Measurements from ENCODE around the gene ZIC3.
"Not testable (repeated sequence)": the region's sequence is repeated elsewhere in the genome, so short reads cannot be mapped to it uniquely, and the experiment has no call there.

Gene ZIC3

DNA sequence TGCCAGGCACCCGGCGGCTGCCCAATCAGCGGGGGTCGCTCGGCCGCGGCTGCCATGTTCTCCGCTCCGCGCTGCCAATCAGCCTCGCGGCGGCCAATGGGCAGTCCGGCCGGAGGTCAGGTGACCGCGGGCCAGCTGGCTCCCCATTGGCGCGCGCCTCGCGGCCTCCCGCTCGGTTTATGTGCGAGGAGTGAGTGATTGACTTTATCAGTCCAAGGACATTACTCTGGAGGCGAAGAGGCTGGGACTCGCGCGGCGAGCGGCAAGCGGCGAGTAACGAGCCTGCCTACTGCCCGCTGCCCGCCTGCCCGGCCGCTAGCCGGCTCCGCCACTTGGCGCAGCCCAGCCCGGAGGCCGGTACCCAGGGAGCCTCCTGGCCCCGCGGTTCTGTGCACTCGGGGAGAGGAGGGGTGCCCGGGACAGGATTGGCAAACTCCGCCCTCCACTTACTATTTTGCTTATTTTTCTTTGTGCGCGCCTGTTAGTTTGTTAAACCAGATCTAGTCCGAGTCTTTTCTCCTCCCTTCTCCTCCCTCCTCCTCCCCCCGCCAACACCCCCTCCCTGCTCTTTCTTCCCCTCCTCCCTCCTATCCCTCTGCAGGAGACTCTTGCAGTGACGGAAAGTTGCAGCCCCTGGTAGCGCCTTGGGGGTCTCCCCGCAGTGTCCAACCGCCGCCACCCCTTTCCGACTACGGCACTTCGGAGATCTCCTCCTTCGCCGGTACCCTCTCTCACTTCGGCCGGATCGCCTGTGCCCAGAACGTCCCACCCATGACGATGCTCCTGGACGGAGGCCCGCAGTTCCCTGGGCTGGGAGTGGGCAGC, at the start of gene ZIC3:
TSS of gene ZIC3 (plus strand) at position 207 of the 825 bp plus-strand sequence. CDS start at position 772, 565 bp downstream.
- DNase-seq: peak; percentile 94

DNA sequence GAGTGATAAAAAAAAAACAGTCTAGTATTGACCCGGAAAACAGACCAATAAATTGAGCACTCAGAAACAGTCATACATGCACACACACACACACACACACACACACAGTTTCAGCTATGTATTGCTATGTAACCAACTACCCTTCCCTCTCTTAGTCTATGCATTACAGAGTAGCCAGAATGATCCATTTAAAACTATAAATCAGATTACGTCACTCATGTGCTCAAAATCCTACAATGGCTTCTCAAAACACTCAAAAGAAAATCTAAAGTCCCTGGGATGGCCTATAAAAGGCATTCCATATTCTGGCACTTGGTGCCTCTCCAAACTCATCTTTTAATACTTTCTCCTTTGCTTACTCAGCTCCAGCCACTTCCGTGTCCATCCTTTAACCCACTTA, 46.5 kb upstream of the ZIC3 start:
- no peak for DNase-seq

DNA sequence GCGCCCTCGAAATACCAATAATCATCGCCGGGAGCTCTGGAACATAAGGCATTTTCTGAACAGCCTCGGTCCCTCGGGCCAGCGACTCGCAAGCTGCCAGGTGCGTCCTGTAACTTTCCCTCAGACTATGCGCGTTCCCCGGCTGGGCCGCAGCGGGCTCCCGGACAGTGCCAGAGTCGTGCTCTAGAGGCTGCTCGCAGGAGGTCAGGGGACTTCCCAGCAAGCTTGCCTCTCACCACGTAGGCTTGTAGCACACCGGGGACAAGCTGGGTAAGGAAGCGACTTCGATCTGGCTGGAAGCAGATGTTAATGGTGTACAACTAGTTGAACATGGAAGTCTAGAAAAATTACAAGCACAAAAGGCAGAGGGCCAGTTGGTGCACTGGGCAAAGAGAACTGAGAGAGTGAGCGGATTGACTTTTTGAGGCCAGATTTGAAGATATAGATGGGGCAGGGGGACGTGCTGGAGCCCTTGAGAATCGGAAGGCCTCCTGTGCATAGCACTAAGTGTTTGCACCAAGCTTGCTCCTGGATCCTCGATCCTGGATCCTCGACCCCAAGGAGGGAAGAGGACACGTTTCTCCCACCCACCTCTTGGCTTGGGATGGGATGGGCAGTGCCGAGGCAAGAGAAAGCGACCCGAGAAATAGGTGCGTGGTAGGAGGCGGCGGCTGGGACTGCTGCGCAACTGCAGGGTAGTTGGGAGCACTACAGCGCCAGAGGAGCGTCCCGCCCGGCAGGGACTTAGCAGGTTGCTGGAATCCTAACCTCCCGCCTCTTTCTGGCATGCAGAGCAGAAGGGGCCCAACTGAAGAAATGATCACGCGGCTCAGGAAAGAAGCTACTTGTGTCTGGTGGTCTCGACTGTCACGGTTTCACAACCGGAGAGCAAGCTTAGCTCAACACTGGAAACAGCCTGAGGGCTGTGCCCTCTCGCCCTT, 19.9 kb upstream of the ZIC3 start:
- DNase-seq: no peak

DNA sequence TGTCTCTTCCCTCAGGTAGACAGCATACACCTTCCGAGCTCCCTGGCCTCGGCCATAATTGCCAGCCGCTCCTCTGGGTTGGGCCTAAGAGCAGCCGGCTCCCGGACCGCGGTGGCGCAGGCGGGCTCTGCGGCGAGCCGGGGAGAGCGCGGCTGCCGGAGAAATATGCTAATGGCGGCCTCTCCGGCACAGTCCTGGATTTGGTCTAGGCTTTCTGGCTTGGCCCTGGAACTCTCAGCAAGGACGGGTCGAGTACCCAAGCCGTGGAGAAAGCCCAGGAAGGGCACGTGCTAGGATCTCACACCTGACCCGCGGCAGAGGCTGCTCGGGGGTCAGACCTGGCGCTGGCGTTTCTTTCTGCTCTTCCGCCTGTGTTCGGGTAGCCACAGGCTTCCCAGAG, 18.6 kb upstream of the ZIC3 start:
- peak; percentile 31 for DNase-seq

DNA sequence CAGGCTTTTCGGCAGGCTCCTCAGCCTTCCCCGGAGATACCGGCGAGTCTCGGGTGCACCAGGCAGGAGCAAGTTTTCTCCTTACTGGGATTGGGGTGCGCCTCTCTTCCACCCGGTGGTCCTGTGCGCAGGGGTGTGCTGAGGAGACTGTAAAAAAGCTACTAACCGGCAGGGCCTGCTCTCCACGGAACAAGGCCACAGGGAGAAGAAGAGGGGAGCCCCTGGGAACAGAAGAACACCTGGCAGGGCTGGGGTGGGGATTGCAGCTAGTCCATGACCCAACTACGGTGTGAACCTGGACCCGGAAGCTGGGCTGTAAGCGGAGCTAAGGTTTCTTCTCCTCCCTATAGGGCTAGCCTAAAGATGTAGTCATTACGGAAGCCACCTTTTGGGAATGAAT, 17.7 kb upstream of the ZIC3 start:
- no peak for DNase-seq

DNA sequence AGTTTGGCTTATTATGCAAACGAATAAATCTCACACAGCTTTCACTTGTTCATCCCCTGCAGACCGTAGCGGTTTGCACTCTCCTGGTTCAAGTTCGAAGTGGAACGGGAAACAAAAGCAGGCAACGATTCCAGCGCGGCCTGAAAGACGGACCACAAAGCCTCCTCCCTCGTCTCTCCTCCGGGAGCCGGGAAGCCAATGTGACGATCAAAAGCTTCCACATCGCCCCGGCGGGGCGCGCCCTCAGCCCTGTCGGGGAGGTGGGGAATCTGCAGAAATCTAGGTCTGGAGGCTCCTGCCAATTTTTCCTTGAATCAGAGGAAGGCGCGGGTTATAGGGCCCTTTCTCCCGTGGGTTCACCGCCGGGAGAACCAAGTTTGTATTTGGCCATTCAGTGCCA, 16.9 kb upstream of the ZIC3 start:
- no peak for DNase-seq

DNA sequence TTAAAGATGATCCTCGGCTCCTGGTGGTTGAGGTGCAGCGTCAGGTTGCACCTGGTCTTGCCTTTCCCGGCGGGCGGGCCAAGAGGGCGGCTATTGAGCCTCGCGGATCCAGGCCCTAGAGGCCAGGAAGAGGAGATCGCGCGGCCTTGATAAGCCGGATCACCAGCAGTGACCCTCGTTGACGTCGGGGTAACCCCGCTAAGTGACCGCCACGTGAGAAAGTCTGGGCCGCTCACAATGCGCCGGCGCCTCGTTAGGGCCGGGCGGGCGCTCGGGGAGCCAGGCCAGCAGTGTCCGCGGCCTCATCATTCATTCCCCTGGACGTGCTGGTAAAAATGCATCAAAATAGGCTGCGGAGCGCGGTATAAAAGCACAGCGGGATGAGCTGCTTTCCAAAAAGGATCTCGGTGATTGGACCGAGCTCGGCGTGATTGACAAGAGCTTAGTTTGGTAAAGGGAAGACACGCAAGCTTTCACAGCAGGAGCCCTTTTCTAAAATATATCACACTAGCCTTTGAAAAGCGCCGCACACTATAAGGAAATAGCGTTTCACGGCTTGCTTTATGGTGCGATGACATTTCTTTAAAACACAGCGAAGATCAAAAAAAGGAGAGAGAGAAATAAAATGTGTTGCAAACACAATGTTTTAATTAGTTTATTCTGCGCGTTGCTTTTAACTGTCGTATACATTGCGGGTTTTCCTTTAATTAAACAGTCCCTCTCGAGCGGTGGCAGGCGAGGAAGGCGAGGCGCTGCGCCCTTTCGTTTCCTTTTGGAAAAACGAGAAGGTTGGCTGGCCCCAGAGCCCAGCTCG, 15.9 kb upstream of the ZIC3 start:
- peak; percentile 51 for DNase-seq

DNA sequence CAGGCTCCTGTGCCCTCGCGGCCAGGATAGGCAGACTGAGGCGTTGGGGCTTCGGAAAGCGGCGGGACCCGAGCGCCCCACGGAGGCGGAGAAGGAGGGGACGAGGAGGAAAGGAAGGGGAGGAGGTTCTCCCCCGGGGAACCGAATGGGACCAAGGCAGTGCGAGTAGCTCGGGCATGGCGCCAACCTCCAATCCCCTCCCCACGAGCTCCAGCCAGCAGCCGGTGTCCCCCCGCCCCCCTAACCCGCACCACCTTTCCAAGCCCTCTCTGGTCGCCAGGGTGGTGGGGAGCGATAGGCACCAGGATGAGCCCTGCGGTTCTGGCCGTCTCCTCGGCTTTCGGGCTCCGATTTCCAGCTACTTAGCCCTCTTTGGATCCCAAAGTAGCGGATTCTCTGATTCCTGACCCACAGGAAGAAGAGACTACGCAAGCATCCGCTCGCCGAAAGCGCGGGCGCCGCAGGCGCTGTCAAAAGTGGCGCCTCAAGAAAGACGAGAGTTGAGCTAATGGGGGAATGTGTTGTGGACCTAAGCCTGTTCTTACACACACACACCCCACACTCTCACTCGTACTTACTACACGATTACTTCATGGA, 15.2 kb upstream of the ZIC3 start:
- DNase-seq: peak; percentile 48

DNA sequence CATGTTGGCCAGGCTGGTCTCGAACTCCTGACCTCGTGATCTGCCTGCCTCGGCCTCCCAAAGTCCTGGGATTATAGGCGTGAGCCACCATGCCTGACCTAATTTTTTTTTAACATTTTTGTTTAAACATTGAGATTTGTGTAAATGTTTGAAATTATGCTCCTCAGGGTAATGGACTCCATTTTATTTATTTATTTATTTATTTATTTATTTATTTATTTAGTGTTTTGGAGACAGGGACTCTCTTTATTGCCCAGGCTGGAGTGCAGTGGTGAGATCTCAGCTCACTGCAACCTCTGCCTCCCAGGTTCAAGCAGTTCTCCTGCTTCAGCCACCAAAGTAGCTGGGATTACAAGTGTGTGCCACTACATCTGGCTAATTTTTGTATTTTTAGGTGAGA, 13.8 kb upstream of the ZIC3 start:
- not testable (repeated sequence) for DNase-seq

DNA sequence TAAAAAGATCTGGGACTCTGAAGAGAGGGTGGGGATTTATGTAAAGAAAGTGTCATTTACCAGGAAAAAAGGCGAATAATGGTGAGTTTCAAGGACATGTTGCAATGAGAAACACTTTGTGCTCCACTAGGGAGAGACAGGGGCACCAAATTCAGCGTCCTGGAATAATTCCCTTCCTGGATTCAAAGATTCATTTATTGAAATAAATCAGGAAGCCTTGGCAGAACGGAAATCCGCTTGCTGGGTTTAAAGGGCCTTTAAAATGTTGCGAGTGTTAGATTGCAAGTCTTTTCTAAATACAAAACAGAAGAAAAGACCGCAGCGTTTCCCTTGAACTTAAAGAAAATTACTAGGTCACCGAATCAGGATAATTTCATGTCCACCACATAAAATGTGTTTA, 3.8 kb upstream of the ZIC3 start:
- no peak for DNase-seq

DNA sequence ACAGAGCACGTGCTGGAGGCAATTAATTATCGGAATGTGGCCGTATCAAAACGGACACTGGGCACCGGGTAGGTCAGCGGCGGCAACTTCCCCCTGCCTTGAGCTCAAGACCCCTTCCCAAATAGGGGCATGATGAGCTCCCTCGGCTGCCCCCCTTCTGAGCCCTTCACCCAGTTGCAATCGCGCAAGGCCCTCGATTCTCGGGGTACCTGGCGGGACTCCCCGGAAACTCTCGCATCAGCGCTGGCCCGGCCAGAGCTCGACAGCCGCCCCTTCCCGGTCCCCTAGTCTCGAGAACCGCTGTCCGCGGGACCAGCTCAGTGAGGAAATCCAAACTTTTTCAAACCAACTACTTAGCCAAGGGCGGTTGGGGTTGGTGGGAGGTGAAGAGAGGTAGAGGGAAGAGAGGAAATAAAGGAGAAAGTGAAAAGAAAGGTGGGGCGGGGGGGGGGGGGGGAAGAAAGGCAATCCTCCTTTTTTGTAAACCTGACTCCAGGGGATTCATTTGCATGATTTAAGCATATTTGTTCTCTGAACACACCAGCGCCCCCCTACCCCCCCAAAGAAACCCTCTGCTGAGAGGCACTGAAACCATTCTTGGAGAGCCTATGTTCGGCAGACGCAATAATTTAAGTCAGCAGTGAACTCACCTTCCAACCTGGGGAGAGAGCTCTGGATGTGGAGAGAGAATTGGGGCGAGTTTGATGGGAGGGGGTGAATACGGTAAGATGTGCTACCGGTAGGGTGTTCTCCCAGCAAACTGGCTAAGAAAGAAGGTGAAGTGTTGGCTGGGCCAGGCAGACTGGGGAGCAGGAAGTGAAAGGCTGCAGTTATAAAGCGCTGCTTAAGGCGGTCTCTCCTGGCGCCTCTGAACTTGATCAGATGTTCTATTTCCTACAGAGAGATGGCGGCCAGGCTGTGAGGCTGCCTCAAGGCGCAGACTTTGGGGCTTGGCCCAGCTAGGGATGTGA, 2.0 kb upstream of the ZIC3 start:
- peak; percentile 14 for DNase-seq

DNA sequence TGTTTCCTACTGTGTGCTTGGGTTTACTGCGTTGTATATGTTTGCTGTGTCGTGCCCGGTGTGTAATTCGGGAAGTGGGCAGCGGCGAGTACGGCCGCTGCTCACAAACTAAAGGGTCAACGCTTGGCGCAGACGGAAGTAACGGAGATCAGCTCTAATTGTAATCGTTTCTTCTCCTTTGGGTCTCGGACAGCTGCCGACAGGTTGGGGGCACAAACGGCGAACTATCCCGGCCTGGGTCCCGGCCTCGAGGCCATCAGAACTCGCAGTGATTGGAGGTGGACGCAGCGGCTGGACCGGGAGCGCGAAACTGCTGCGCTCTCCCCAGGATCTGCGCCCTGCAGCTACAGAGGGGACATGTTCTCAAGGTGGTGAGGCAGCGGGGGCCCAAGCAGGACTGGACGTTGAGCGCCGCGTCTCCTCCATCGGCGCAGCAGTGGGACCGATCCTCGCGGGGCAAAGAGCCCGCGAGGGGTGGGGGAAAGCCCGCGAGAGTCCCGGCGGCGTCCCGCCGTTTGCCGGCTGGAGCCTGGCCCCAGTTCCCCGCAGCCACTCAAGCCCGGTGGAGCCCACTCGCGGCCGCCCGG, 516 bp upstream of the ZIC3 start:
- no peak for DNase-seq

DNA sequence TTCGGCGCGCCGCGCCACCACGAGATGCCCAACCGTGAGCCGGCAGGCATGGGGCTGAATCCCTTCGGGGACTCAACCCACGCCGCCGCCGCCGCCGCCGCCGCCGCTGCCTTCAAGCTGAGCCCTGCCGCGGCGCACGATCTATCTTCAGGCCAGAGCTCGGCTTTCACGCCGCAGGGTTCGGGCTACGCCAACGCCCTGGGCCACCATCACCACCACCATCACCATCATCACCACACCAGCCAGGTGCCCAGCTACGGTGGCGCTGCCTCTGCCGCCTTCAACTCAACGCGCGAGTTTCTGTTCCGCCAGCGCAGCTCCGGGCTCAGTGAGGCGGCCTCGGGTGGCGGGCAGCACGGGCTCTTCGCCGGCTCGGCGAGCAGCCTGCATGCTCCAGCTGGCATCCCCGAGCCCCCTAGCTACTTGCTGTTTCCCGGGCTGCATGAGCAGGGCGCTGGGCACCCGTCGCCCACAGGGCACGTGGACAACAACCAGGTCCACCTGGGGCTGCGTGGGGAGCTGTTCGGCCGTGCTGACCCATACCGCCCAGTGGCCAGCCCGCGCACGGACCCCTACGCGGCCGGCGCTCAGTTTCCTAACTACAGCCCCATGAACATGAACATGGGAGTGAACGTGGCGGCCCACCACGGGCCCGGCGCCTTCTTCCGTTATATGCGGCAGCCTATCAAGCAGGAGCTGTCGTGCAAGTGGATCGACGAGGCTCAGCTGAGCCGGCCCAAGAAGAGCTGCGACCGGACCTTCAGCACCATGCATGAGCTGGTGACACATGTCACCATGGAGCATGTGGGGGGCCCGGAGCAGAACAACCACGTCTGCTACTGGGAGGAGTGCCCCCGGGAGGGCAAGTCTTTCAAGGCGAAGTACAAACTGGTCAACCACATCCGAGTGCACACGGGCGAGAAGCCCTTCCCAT, 1.1 kb downstream of the ZIC3 start:
- peak; percentile 74 for DNase-seq

DNA sequence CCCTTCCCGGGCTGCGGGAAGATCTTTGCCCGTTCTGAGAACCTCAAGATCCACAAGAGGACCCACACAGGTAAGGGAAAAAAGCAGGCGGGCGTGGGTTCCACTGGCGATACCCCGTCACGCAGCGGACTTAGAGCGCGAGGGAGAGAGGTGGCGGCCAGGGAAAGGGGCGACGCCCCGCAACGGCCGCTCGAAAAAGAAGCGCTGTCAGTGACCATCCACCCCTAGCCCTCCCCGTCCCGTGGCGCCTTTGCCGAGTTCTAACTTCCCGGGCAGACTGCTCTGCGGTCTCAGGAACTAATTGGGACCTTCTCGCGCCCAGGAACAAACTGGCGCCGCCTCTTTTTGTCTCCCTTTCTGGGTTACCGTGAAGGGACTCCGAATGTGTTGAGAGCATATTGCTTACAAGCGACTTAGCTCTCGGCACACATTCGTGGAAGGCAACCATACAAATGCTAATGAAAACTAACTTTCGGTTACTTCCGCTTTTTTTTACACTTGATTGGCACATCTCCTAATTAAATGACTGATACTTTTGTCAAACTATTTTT, 1.8 kb downstream of the ZIC3 start:
- DNase-seq: peak; percentile 64

DNA sequence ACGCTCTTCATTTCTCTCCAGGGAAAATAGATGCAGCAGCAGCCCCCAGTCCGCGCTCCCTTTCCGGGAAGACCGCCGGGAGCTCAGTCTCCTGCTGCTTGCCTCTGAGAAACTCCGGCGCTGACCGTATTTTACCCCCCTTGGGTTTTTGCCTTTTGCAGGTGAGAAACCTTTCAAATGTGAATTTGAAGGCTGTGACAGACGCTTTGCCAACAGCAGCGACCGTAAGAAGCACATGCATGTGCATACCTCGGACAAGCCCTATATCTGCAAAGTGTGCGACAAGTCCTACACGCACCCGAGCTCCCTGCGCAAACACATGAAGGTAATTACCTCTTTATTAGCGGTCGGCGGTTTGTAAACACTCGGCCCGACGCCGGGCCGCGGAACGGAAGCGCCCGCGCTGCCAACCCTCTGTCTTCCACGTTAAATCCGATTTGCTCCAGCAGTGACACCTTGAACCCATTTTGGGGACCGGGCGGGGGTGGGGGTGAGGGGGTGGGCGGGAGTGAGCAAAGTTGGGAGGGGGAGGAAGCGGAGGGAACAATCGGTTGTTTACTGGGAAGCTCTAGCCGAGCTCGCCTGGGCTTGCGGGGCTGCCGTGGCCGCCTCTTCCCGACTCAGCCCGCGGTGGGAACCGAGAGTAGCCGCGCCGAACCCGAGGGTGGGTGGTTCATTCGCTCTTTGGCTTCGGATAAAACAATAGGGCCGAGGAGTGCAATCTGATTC, 3.0 kb downstream of the ZIC3 start:
- peak; percentile 62 for DNase-seq

DNA sequence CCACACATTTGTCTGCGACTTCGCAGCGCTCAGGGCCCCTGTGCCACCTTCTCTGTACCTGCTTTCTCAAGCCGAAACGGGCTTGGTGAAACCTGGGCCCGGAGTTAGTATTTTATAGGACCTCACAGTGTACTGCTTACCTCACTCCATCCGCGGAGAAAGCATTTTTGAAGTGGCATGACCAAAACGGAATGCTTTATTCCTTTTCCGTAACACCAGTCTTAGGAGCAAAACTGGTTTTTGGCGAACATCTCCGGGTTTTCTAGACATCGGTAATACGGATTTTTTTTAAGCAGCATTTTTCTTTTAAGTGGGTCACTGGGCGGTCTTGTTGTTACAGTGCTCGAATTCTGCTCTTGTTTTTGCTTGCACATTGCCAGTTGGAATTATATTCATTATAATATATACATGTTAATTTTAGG, 3.6 kb downstream of the ZIC3 start:
- DNase-seq: no peak

DNA sequence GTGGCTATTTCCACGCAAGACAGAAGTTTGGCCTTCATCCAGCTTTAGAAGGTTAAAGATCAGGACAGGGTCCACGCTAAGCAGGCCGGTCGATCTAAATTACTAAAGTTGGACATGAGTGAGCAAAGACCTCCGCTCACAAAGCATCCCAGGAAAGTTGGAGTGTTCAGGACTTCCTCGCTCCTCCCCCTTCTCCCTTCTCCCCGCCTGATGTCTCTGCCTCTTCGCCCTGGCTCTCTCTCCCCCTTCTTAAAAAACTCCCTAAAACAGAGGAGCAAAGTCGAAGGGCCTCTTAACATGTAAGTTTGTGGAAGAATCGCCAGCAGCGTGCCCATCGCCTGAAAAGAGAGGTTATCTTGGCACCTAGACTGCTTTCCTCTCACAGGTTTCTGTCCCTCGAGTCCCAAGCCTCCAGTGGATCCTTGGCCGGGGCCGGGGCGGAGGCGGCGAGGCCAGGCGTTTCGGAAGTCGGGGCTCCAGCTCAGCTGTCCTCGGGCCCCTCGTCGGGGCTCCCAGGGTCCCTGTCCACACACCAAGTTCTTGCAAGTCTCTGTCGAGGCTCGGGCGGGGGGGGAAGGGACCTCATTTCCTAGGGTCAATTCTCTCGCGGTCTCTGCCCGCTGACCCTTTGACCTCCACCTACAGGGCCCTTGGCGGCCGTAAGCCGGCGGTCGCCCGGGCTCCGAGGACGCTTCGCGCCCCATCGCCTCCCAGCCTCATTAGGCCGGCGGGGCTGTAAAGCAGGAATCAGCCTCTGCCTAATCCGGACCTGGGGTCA, 7.6 kb downstream of the ZIC3 start:
- no peak for DNase-seq

All from DMS53 (cell line).